ENCODE results near the gene C6orf62.

DNA sequence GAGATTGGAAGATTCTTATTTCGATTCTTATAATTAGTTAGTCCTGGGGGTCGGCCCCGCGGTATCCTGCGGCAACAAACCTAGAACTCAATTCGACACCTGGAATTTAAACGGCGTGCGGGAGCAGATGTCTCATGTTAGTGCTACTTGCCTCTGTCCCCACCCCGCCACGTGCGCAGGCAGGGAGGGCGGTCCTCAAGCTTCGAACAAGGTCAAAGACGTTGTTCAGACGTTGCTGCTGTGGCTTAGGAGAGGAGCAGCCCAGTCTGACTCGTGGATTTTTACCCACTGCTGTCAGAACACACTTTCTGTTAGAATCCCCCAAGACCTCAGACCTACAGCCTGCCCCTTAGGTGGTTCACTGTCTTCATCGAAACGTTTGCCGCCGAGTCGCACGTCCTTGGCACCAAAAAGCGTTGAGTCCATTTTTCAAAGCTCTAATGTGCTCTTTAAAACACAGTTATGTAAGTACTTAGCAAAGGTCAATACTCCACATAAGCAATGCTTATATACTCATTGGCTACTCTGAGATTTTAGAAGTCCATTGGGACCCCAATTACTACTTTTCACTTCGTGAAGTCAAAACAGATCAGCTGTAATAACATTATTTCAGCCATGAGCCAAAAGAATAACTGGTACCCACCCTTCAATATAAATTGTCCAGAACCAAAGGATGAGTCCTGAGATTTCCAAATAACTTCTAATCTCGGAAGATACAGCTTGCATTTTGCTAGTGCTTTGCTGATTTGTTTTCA is 2.7 kb upstream of the C6orf62 start:
- TF ChIP-seq, protein P1, sequence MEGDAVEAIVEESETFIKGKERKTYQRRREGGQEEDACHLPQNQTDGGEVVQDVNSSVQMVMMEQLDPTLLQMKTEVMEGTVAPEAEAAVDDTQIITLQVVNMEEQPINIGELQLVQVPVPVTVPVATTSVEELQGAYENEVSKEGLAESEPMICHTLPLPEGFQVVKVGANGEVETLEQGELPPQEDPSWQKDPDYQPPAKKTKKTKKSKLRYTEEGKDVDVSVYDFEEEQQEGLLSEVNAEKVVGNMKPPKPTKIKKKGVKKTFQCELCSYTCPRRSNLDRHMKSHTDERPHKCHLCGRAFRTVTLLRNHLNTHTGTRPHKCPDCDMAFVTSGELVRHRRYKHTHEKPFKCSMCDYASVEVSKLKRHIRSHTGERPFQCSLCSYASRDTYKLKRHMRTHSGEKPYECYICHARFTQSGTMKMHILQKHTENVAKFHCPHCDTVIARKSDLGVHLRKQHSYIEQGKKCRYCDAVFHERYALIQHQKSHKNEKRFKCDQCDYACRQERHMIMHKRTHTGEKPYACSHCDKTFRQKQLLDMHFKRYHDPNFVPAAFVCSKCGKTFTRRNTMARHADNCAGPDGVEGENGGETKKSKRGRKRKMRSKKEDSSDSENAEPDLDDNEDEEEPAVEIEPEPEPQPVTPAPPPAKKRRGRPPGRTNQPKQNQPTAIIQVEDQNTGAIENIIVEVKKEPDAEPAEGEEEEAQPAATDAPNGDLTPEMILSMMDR (tag by site-specific recombination; IDR thresholded peaks at IDR 0.05) = no peak
- TF ChIP-seq ZBTB7A (tag by site-specific recombination; IDR thresholded peaks at IDR 0.05; ENCODE audit: low read depth) (0 out of 2 replicates have a peak, but pooled peaks have one; percentile 46), ZNF169 (tag by site-specific recombination; IDR thresholded peaks at IDR 0.05) (no peak), MEIS1 (CRISPR knock-in tag; IDR thresholded peaks at IDR 0.05; ENCODE audit: borderline replicate concordance) (no peak), ZNF707 (tag by site-specific recombination; IDR thresholded peaks at IDR 0.05) (no peak), ZFP37 (tag by site-specific recombination; IDR thresholded peaks at IDR 0.05) (peak; percentile 45; the same call in 1 of the 2 replicates), ZNF292 (tag by site-specific recombination; IDR thresholded peaks at IDR 0.05; ENCODE audit: borderline replicate concordance, low read depth) (no peak), ZNF174 (tag by site-specific recombination; IDR thresholded peaks at IDR 0.05) (no peak), ZNF596 (tag by site-specific recombination; IDR thresholded peaks at IDR 0.05) (no peak)
- TF ChIP-seq, protein P2, sequence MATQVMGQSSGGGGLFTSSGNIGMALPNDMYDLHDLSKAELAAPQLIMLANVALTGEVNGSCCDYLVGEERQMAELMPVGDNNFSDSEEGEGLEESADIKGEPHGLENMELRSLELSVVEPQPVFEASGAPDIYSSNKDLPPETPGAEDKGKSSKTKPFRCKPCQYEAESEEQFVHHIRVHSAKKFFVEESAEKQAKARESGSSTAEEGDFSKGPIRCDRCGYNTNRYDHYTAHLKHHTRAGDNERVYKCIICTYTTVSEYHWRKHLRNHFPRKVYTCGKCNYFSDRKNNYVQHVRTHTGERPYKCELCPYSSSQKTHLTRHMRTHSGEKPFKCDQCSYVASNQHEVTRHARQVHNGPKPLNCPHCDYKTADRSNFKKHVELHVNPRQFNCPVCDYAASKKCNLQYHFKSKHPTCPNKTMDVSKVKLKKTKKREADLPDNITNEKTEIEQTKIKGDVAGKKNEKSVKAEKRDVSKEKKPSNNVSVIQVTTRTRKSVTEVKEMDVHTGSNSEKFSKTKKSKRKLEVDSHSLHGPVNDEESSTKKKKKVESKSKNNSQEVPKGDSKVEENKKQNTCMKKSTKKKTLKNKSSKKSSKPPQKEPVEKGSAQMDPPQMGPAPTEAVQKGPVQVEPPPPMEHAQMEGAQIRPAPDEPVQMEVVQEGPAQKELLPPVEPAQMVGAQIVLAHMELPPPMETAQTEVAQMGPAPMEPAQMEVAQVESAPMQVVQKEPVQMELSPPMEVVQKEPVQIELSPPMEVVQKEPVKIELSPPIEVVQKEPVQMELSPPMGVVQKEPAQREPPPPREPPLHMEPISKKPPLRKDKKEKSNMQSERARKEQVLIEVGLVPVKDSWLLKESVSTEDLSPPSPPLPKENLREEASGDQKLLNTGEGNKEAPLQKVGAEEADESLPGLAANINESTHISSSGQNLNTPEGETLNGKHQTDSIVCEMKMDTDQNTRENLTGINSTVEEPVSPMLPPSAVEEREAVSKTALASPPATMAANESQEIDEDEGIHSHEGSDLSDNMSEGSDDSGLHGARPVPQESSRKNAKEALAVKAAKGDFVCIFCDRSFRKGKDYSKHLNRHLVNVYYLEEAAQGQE (tag by site-specific recombination; IDR thresholded peaks at IDR 0.05) = 0 out of 2 replicates have a peak, but pooled peaks have one; percentile 41
- TF ChIP-seq, protein P3, sequence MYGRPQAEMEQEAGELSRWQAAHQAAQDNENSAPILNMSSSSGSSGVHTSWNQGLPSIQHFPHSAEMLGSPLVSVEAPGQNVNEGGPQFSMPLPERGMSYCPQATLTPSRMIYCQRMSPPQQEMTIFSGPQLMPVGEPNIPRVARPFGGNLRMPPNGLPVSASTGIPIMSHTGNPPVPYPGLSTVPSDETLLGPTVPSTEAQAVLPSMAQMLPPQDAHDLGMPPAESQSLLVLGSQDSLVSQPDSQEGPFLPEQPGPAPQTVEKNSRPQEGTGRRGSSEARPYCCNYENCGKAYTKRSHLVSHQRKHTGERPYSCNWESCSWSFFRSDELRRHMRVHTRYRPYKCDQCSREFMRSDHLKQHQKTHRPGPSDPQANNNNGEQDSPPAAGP (tag by site-specific recombination; IDR thresholded peaks at IDR 0.05) = no peak
- TF ChIP-seq, protein P4, sequence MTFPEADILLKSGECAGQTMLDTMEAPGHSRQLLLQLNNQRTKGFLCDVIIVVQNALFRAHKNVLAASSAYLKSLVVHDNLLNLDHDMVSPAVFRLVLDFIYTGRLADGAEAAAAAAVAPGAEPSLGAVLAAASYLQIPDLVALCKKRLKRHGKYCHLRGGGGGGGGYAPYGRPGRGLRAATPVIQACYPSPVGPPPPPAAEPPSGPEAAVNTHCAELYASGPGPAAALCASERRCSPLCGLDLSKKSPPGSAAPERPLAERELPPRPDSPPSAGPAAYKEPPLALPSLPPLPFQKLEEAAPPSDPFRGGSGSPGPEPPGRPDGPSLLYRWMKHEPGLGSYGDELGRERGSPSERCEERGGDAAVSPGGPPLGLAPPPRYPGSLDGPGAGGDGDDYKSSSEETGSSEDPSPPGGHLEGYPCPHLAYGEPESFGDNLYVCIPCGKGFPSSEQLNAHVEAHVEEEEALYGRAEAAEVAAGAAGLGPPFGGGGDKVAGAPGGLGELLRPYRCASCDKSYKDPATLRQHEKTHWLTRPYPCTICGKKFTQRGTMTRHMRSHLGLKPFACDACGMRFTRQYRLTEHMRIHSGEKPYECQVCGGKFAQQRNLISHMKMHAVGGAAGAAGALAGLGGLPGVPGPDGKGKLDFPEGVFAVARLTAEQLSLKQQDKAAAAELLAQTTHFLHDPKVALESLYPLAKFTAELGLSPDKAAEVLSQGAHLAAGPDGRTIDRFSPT (tag by site-specific recombination; IDR thresholded peaks at IDR 0.05) = no peak

Measured in HEK293 (cell line).